Activated CD8-positive, alpha-beta memory T cell treated with anti-CD3 and anti-CD28 coated beads, Interleukin-2, amount 50 U/mL, for 1 hour (primary cell): ENCODE data around the gene GON7.
"Not testable (repeated sequence)": the region's sequence is repeated elsewhere in the genome, so short reads cannot be mapped to it uniquely, and the experiment has no call there.

Experiments used
- DNase-seq: peaks from one replicate; pipeline ENCODE4 v3.0.0-alpha.2; 2020; ENCODE audit errors: extremely low read depth

The GON7 gene

GRCh38 chr14:93158349-93158748, 48.5 kb downstream of the GON7 start:
- not testable (repeated sequence) for DNase-seq

- DNase-seq = no peak
Observed at GRCh38 chr14:93156693-93157369, 50.0 kb downstream of the GON7 start.

- DNase-seq = no peak
Observed at GRCh38 chr14:93155667-93156066, 51.2 kb downstream of the GON7 start.

GRCh38 chr14:93153121-93153520, 53.7 kb downstream of the GON7 start:
- DNase-seq = no peak
